Measurements from ENCODE around the gene PRELID3B. TPM values are rescaled to one million over a fixed set of nuclear protein-coding genes. Genes with fewer than 3 reads are reported as not detected.

Gene PRELID3B
- total RNA-seq, 1 experiment from 2014 or later: 137 TPM

DNA sequence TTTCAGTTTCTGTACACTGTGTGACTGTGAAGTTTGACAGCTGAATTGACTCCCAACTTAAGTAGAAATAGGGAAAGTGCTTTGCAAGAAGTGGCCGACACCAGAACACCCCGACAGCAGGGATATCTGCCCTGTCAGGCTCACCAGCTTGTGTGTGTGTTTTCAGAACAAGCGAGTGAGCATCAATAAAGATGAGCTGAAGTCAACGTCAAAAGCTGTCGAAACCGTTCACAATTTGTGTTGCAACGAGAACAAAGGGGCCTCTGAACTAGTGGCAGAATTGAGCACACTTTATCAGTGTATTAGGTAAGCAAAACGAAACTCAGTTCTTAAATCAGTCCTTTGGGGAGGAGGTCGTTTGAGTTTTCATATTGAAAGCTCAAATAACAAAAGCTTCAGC, 50.9 kb downstream of the PRELID3B start:
- H3F3A ChIP-seq (ENCODE audit: insufficient read depth, low read depth): peaks cover 49% of the 10 kb centered on the region
- intact Hi-C loops (cut with micrococcal nuclease; ENCODE audit: unreplicated experiment): no loop called here
- no peak overlapping the region for H3K27ac ChIP-seq
- peaks cover 6% of the 10 kb centered on the region for H3K79me2 ChIP-seq (ENCODE audit: low read depth)
- H3K4me1 ChIP-seq (replicated peaks; ENCODE audit: insufficient read depth): no peaks in the 10 kb centered on the region
- ChIA-PET CTCF (no interaction called here), POLR2A (ENCODE audit: unreplicated experiment) (interaction anchor here (0.6 kb wide), 1 partner anchor 319 kb away, joined by 7 read pairs; no protein-coding TSS in a partner anchor)
- no peak for DNase-seq
- no TSS peak for BruUV-seq (replicated peaks)
- no peaks in the 10 kb centered on the region for H3K9me2 ChIP-seq (ENCODE audit: insufficient read depth)
- H3K36me3 ChIP-seq (ENCODE audit: low read depth): peaks cover 74% of the 10 kb centered on the region
- no peak overlapping the region for H3K4me2 ChIP-seq
- TF ChIP-seq EZH2 (IDR thresholded peaks at IDR 0.05; ENCODE audit: low read depth): no peak
- TF ChIP-seq, protein P1, sequence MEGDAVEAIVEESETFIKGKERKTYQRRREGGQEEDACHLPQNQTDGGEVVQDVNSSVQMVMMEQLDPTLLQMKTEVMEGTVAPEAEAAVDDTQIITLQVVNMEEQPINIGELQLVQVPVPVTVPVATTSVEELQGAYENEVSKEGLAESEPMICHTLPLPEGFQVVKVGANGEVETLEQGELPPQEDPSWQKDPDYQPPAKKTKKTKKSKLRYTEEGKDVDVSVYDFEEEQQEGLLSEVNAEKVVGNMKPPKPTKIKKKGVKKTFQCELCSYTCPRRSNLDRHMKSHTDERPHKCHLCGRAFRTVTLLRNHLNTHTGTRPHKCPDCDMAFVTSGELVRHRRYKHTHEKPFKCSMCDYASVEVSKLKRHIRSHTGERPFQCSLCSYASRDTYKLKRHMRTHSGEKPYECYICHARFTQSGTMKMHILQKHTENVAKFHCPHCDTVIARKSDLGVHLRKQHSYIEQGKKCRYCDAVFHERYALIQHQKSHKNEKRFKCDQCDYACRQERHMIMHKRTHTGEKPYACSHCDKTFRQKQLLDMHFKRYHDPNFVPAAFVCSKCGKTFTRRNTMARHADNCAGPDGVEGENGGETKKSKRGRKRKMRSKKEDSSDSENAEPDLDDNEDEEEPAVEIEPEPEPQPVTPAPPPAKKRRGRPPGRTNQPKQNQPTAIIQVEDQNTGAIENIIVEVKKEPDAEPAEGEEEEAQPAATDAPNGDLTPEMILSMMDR (conservative IDR thresholded peaks at IDR 0.05): no peak
- no peak overlapping the region for H3K4me3 ChIP-seq
- H3K27me3 ChIP-seq (ENCODE audit: insufficient read depth, low read depth): no peaks in the 10 kb centered on the region
- H2AFZ ChIP-seq: no peak overlapping the region
- no peaks in the 10 kb centered on the region for H3K9me3 ChIP-seq (ENCODE audit: insufficient read depth, low read depth)
- peaks cover 22% of the 10 kb centered on the region for H4K20me1 ChIP-seq (ENCODE audit: insufficient read depth)

DNA sequence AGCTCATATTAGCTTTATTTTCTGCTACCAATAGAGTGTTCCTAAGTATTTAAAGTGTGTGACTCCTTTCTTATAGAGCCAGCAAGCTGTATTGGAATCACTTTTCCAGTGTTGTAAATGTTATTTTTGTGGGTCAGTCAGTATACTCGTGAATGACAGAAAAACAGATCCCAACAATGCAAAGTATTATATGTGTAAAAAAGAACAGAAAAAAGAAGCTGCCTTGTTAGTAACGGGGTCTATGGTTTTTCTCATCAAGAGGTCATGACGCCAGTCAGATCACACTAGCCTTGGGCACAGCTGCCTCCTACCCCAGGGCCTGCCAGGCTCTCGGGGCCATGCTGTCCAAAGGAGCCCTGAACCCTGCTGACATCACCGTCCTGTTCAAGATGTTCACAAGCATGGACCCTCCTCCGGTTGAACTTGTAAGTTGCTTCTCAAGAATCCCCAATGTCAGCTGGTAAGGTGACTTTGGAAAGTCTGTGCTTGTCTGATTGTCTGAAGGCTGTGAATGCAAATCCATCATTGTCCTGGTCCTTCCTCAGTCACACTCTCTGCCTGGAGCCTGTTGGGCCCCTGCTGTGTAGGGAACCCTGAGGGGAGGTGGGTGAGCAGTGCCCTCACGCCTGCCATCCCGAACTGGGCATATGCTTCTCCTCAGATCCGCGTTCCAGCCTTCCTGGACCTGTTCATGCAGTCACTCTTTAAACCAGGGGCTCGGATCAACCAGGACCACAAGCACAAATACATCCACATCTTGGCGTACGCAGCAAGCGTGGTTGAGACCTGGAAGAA, 51.7 kb downstream of the PRELID3B start:
- Histone ChIP-seq H3K9me2 (ENCODE audit: insufficient read depth) (no peaks in the 10 kb centered on the region), H3K36me3 (ENCODE audit: low read depth) (peaks cover 67% of the 10 kb centered on the region), H3K27me3 (ENCODE audit: insufficient read depth, low read depth) (no peaks in the 10 kb centered on the region), H3K4me1 (replicated peaks; ENCODE audit: insufficient read depth) (no peaks in the 10 kb centered on the region), H2AFZ (no peak overlapping the region), H3K79me2 (ENCODE audit: low read depth) (peaks cover 8% of the 10 kb centered on the region), H3K27ac (no peak overlapping the region), H3F3A (ENCODE audit: insufficient read depth, low read depth) (peaks cover 42% of the 10 kb centered on the region), H4K20me1 (ENCODE audit: insufficient read depth) (peaks cover 17% of the 10 kb centered on the region), H3K4me2 (no peak overlapping the region), H3K9me3 (ENCODE audit: insufficient read depth, low read depth) (no peaks in the 10 kb centered on the region), H3K4me3 (no peak overlapping the region)
- TF ChIP-seq EZH2 (IDR thresholded peaks at IDR 0.05; ENCODE audit: low read depth): no peak
- TF ChIP-seq, protein P1 (conservative IDR thresholded peaks at IDR 0.05): no peak
- no peak for DNase-seq
- POLR2A ChIA-PET (ENCODE audit: unreplicated experiment): interaction anchor here (0.6 kb wide), 1 partner anchor 20 kb away, joined by 5 read pairs; no protein-coding TSS in a partner anchor
- CTCF ChIA-PET: interaction anchor here (0.5 kb wide), 1 partner anchor 530 kb away, joined by 3 read pairs; no protein-coding TSS in a partner anchor
- BruUV-seq (replicated peaks): no TSS peak
- intact Hi-C loops (cut with micrococcal nuclease; ENCODE audit: unreplicated experiment): no loop called here

DNA sequence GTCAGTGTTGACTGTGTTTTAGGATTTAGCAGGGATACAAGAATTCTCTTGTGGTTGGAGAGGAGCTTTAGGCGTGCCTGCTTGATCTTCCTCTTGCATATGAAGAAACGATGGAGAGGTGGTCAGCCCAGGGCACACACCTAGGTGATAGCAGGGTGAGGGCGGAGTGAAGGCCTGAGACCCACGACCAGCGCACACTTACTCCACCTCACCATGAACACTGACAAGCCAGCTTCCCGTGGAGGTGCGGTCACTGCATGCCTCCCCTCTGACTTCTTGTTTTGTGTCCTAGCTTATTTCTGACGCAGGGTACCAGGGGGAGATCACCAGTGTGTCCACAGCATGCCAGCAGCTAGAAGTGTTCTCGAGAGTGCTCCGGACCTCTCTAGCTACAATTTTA, 53.4 kb downstream of the PRELID3B start:
- CTCF ChIA-PET: no interaction called here
- Histone ChIP-seq H3K4me2 (no peak overlapping the region), H3F3A (ENCODE audit: insufficient read depth, low read depth) (peaks cover 28% of the 10 kb centered on the region), H3K4me3 (no peak overlapping the region), H3K4me1 (replicated peaks; ENCODE audit: insufficient read depth) (no peaks in the 10 kb centered on the region), H3K9me2 (ENCODE audit: insufficient read depth) (no peaks in the 10 kb centered on the region), H3K27ac (no peak overlapping the region), H3K27me3 (ENCODE audit: insufficient read depth, low read depth) (no peaks in the 10 kb centered on the region), H2AFZ (no peak overlapping the region), H4K20me1 (ENCODE audit: insufficient read depth) (peaks cover 25% of the 10 kb centered on the region), H3K79me2 (ENCODE audit: low read depth) (peaks cover 24% of the 10 kb centered on the region), H3K36me3 (ENCODE audit: low read depth) (peaks cover 62% of the 10 kb centered on the region), H3K9me3 (ENCODE audit: insufficient read depth, low read depth) (no peaks in the 10 kb centered on the region)
- no peak for DNase-seq
- POLR2A ChIA-PET (ENCODE audit: unreplicated experiment): no interaction called here
- no TSS peak for BruUV-seq (replicated peaks)
- intact Hi-C loops (cut with micrococcal nuclease; ENCODE audit: unreplicated experiment): no loop called here
- TF ChIP-seq EZH2 (IDR thresholded peaks at IDR 0.05; ENCODE audit: low read depth): no peak
- TF ChIP-seq, protein P1 (conservative IDR thresholded peaks at IDR 0.05): no peak

Data from PC-9 (cell line).